Mesothelial cell of epicardium (in vitro differentiated cells): ENCODE results near the gene MAP4. TPM values are rescaled to one million over a fixed set of nuclear protein-coding genes. Genes with fewer than 3 reads are reported as not detected.

Experiments used
- DNase-seq, 2 experiments: peaks; one replicate each; pipeline ENCODE4 v3.0.0; 2021; ENCODE audit warnings: low spot score in 2 of 2; ENCODE audit not compliant: unreplicated experiment in 2 of 2
- H3K27ac Mint-ChIP-seq: 2 replicates; pipeline ENCODE4 v1.8.0; 2021; ENCODE audit warnings: mixed read lengths
- H3K27me3 Mint-ChIP-seq: 2 replicates; pipeline ENCODE4 v1.8.0; 2021; ENCODE audit warnings: low read depth, mixed read lengths
- H3K36me3 Mint-ChIP-seq: 2 replicates; pipeline ENCODE4 v1.8.0; 2021; ENCODE audit warnings: mixed read lengths
- H3K4me1 Mint-ChIP-seq: 2 replicates; pipeline ENCODE4 v1.8.0; 2021; ENCODE audit warnings: mixed read lengths
- H3K4me3 Mint-ChIP-seq: 2 replicates; pipeline ENCODE4 v1.8.0; 2021; ENCODE audit warnings: mild to moderate bottlenecking, moderate library complexity, mixed read lengths
- H3K9me3 Mint-ChIP-seq: 2 replicates; pipeline ENCODE4 v1.8.0; 2021; ENCODE audit warnings: mixed read lengths
- CTCF ChIP-seq: fragments of 200-600 bp; sonication (generic); IDR thresholded peaks from one replicate; pipeline ENCODE4 v1.5.0; 2021; ENCODE audit warnings: antibody characterized with exemption; ENCODE audit not compliant: unreplicated experiment
- total RNA-seq: library from RNA; stranded (reverse); gene quantifications from 3 replicates; pipeline ENCODE4 v1.2.1, GENCODE V29; 2021

The MAP4 gene
- total RNA-seq, 1 donor from 2014 or later = 153 TPM

GRCh38 chr3:47885168-47885567, 131.0 kb downstream of the MAP4 start:
- Mint-ChIP-seq H3K36me3 (peaks cover 46% of the 10 kb centered on the region), H3K4me3 (no peak overlapping the region), H3K9me3 (peaks cover 15% of the 10 kb centered on the region), H3K4me1 (peaks cover 12% of the 10 kb centered on the region), H3K27ac (no peak overlapping the region), H3K27me3 (no peaks in the 10 kb centered on the region)
- TF ChIP-seq CTCF = no peak
- no peak for DNase-seq

- peaks cover 7% of the 10 kb centered on the region for H3K4me1 Mint-ChIP-seq
- TF ChIP-seq CTCF = no peak
- H3K36me3 Mint-ChIP-seq = peaks cover 46% of the 10 kb centered on the region
- no peaks in the 10 kb centered on the region for H3K27me3 Mint-ChIP-seq
- H3K4me3 Mint-ChIP-seq = no peak overlapping the region
- no peak for DNase-seq
- no peak overlapping the region for H3K27ac Mint-ChIP-seq
- peaks cover 15% of the 10 kb centered on the region for H3K9me3 Mint-ChIP-seq
These were observed 131.6 kb downstream of the MAP4 start for GRCh38 chr3:47884603-47885002.

- Mint-ChIP-seq H3K27me3 (no peaks in the 10 kb centered on the region), H3K4me3 (no peak overlapping the region), H3K9me3 (peaks cover 15% of the 10 kb centered on the region), H3K27ac (no peak overlapping the region), H3K36me3 (peaks cover 28% of the 10 kb centered on the region), H3K4me1 (peaks cover 6% of the 10 kb centered on the region)
- no peak for DNase-seq
- peak; percentile 63 for TF ChIP-seq CTCF
These were observed 133.9 kb downstream of the MAP4 start for GRCh38 chr3:47882338-47882737.

GRCh38 chr3:47877719-47878118, 138.5 kb downstream of the MAP4 start:
- Mint-ChIP-seq H3K27ac (no peak overlapping the region), H3K4me1 (peaks cover 30% of the 10 kb centered on the region), H3K4me3 (no peak overlapping the region), H3K36me3 (peaks cover 7% of the 10 kb centered on the region), H3K9me3 (no peaks in the 10 kb centered on the region), H3K27me3 (no peaks in the 10 kb centered on the region)
- TF ChIP-seq CTCF = no peak
- no peak for DNase-seq

GRCh38 chr3:47877290-47877689, 138.9 kb downstream of the MAP4 start:
- TF ChIP-seq CTCF = no peak
- peaks cover 7% of the 10 kb centered on the region for H3K36me3 Mint-ChIP-seq
- peak overlapping the region; percentile 19 for H3K27ac Mint-ChIP-seq
- no peaks in the 10 kb centered on the region for H3K9me3 Mint-ChIP-seq
- peaks cover 30% of the 10 kb centered on the region for H3K4me1 Mint-ChIP-seq
- no peak for DNase-seq
- no peaks in the 10 kb centered on the region for H3K27me3 Mint-ChIP-seq
- H3K4me3 Mint-ChIP-seq = no peak overlapping the region

GRCh38 chr3:47874913-47875312, 141.3 kb downstream of the MAP4 start:
- Mint-ChIP-seq H3K27me3 (no peaks in the 10 kb centered on the region), H3K9me3 (no peaks in the 10 kb centered on the region), H3K27ac (peak overlapping the region; percentile 84), H3K36me3 (peaks cover 16% of the 10 kb centered on the region), H3K4me3 (no peak overlapping the region), H3K4me1 (peaks cover 30% of the 10 kb centered on the region)
- TF ChIP-seq CTCF = no peak
- DNase-seq = no peak
